ENCODE measurements around the gene KRT37.
"Not testable (repeated sequence)": the region's sequence is repeated elsewhere in the genome, so short reads cannot be mapped to it uniquely, and the experiment has no call there.

The KRT37 gene

GRCh38 chr17:41396340-41396739 lies 28.0 kb downstream of the KRT37 start:
- Histone ChIP-seq H3K36me3 (ENCODE audit: insufficient read depth) (no peaks in the 10 kb centered on the region), H3K79me2 (ENCODE audit: insufficient read depth, low read depth) (no peaks in the 10 kb centered on the region), H2AFZ (ENCODE audit: low read depth) (no peak overlapping the region), H3K4me2 (no peak overlapping the region), H3K4me1 (ENCODE audit: low read depth, poor library complexity, severe bottlenecking) (no peaks in the 10 kb centered on the region), H3K9ac (no peak overlapping the region), H3K27ac (no peak overlapping the region), H4K20me1 (ENCODE audit: insufficient read depth) (no peaks in the 10 kb centered on the region), H3K27me3 (ENCODE audit: insufficient read depth, low read depth) (no peaks in the 10 kb centered on the region), H3K4me3 (IDR thresholded peaks at IDR 0.05; ENCODE audit: insufficient read depth, low read depth, low read length) (no peak overlapping the region)
- no peak for TF ChIP-seq CTCF (conservative IDR thresholded peaks at IDR 0.05; ENCODE audit: low read depth, low read length)

GRCh38 chr17:41395611-41396010 lies 28.8 kb downstream of the KRT37 start:
- H4K20me1 ChIP-seq (ENCODE audit: insufficient read depth): no peaks in the 10 kb centered on the region
- no peaks in the 10 kb centered on the region for H3K79me2 ChIP-seq (ENCODE audit: insufficient read depth, low read depth)
- H3K4me3 ChIP-seq (IDR thresholded peaks at IDR 0.05; ENCODE audit: insufficient read depth, low read depth, low read length): no peak overlapping the region
- no peak overlapping the region for H3K27ac ChIP-seq
- H3K4me1 ChIP-seq (ENCODE audit: low read depth, poor library complexity, severe bottlenecking): no peaks in the 10 kb centered on the region
- no peak overlapping the region for H3K9ac ChIP-seq
- H3K4me2 ChIP-seq: no peak overlapping the region
- H2AFZ ChIP-seq (ENCODE audit: low read depth): no peak overlapping the region
- TF ChIP-seq CTCF (conservative IDR thresholded peaks at IDR 0.05; ENCODE audit: low read depth, low read length): no peak
- H3K36me3 ChIP-seq (ENCODE audit: insufficient read depth): no peaks in the 10 kb centered on the region
- no peaks in the 10 kb centered on the region for H3K27me3 ChIP-seq (ENCODE audit: insufficient read depth, low read depth)

GRCh38 chr17:41395044-41395443 lies 29.3 kb downstream of the KRT37 start:
- not testable (repeated sequence) for H4K20me1 ChIP-seq (ENCODE audit: insufficient read depth); H2AFZ ChIP-seq (ENCODE audit: low read depth); H3K79me2 ChIP-seq (ENCODE audit: insufficient read depth, low read depth); H3K27ac ChIP-seq; H3K4me1 ChIP-seq (ENCODE audit: low read depth, poor library complexity, severe bottlenecking); H3K9ac ChIP-seq; H3K4me3 ChIP-seq (IDR thresholded peaks at IDR 0.05; ENCODE audit: insufficient read depth, low read depth, low read length); H3K4me2 ChIP-seq; H3K27me3 ChIP-seq (ENCODE audit: insufficient read depth, low read depth); H3K36me3 ChIP-seq (ENCODE audit: insufficient read depth)

GRCh38 chr17:41394254-41394996 lies 30.0 kb downstream of the KRT37 start:
- Histone ChIP-seq H3K27me3 (ENCODE audit: insufficient read depth, low read depth) (no peaks in the 10 kb centered on the region), H3K4me2 (no peak overlapping the region), H4K20me1 (ENCODE audit: insufficient read depth) (no peaks in the 10 kb centered on the region), H2AFZ (ENCODE audit: low read depth) (no peak overlapping the region), H3K4me1 (ENCODE audit: low read depth, poor library complexity, severe bottlenecking) (no peaks in the 10 kb centered on the region), H3K79me2 (ENCODE audit: insufficient read depth, low read depth) (no peaks in the 10 kb centered on the region), H3K4me3 (IDR thresholded peaks at IDR 0.05; ENCODE audit: insufficient read depth, low read depth, low read length) (no peak overlapping the region), H3K27ac (no peak overlapping the region), H3K9ac (no peak overlapping the region), H3K36me3 (ENCODE audit: insufficient read depth) (no peaks in the 10 kb centered on the region)
- TF ChIP-seq CTCF (conservative IDR thresholded peaks at IDR 0.05; ENCODE audit: low read depth, low read length): no peak

GRCh38 chr17:41393826-41394225 lies 30.6 kb downstream of the KRT37 start:
- Histone ChIP-seq H4K20me1 (ENCODE audit: insufficient read depth) (no peaks in the 10 kb centered on the region), H3K27me3 (ENCODE audit: insufficient read depth, low read depth) (no peaks in the 10 kb centered on the region), H3K27ac (no peak overlapping the region), H3K4me2 (no peak overlapping the region), H3K79me2 (ENCODE audit: insufficient read depth, low read depth) (no peaks in the 10 kb centered on the region), H3K36me3 (ENCODE audit: insufficient read depth) (no peaks in the 10 kb centered on the region), H3K4me3 (IDR thresholded peaks at IDR 0.05; ENCODE audit: insufficient read depth, low read depth, low read length) (no peak overlapping the region), H2AFZ (ENCODE audit: low read depth) (no peak overlapping the region), H3K9ac (no peak overlapping the region), H3K4me1 (ENCODE audit: low read depth, poor library complexity, severe bottlenecking) (no peaks in the 10 kb centered on the region)
- TF ChIP-seq CTCF (conservative IDR thresholded peaks at IDR 0.05; ENCODE audit: low read depth, low read length): no peak
